HepG2 (cell line): Measurements from ENCODE around the gene CASKIN1. TPM values are rescaled to one million over a fixed set of nuclear protein-coding genes. Genes with fewer than 3 reads are reported as not detected.
A peak's percentile ranks its signal among the peaks of the same experiment; 100 is the strongest.

Source experiments
- FLYWCH1 ChIP-seq: sonication (generic); formaldehyde crosslinking; IDR thresholded peaks from 2 replicates; pipeline ENCODE4 v1.8.1; 2023; ENCODE audit warnings: mild to moderate bottlenecking, missing genetic modification reagents
- KDM1A ChIP-seq: IDR thresholded peaks from 2 replicates; pipeline ENCODE4 v1.6.1; 2016; ENCODE audit warnings: missing compliant biosample characterization
- MTA3 ChIP-seq: sonication (generic); formaldehyde crosslinking; IDR thresholded peaks from 2 replicates; pipeline ENCODE4 v1.4.0; 2020; ENCODE audit warnings: missing genetic modification reagents
- PREB ChIP-seq: sonication (generic); formaldehyde crosslinking; IDR thresholded peaks from 2 replicates; pipeline ENCODE4 v1.4.0; 2020; ENCODE audit warnings: missing genetic modification reagents
- SP4 ChIP-seq: sonication (generic); formaldehyde crosslinking; IDR thresholded peaks from 2 replicates; pipeline ENCODE4 v1.8.1; 2023; ENCODE audit warnings: mild to moderate bottlenecking, missing genetic modification reagents
- ZBTB40 ChIP-seq, 2 experiments: fragments of 450-650 bp in 1 of 2; sonication (generic) in 1 of 2; formaldehyde crosslinking in 1 of 2; IDR thresholded peaks; 2 replicates each; pipeline versions ENCODE4 v1.6.1 to v1.8.0; 2016 to 2022; ENCODE audit warnings: antibody characterized with exemption in 1 of 2, mild to moderate bottlenecking in 1 of 2, missing genetic modification reagents in 1 of 2
- ZNF326 ChIP-seq: sonication (generic); formaldehyde crosslinking; IDR thresholded peaks from 2 replicates; pipeline ENCODE4 v1.4.0; 2020; ENCODE audit warnings: missing genetic modification reagents, borderline replicate concordance
- ZNF350 ChIP-seq: sonication (generic); formaldehyde crosslinking; IDR thresholded peaks from 2 replicates; pipeline ENCODE4 v1.4.0; 2020; ENCODE audit warnings: mild to moderate bottlenecking, low read depth, missing genetic modification reagents, borderline replicate concordance
- ZNF562 ChIP-seq: sonication (generic); formaldehyde crosslinking; IDR thresholded peaks from 2 replicates; pipeline ENCODE4 v1.8.0; 2022; ENCODE audit warnings: missing genetic modification reagents, borderline replicate concordance
- ZNF839 ChIP-seq: sonication (generic); formaldehyde crosslinking; IDR thresholded peaks from 2 replicates; pipeline ENCODE4 v1.4.0; 2020; ENCODE audit warnings: missing genetic modification reagents, mild to moderate bottlenecking, borderline replicate concordance
- polyA plus RNA-seq, 8 experiments: library from polyadenylated mRNA; depleted of rRNA in 3 of 8; stranded (reverse) in 7 of 8; unstranded in 1 of 8; fragments of >200 nt; fragmentation: Illumina TruSeq in 4 of 8; extraction: Trizol in 4 of 8; gene quantifications; 2 replicates each; pipeline versions ENCODE4 v1.2.1 to v1.2.3, GENCODE V29; 2011 to 2016; ENCODE audit warnings: low read depth in 4 of 8, missing spikeins in 1 of 8, mixed read lengths in 1 of 8; ENCODE audit not compliant: insufficient read depth in 1 of 8
- total RNA-seq, 5 experiments: library from RNA; depleted of rRNA; stranded (reverse); fragments of >200 nt; fragmentation: Illumina TruSeq; extraction: Trizol; gene quantifications; 2 replicates each; pipeline ENCODE4 v1.2.3, GENCODE V29; 2016; ENCODE audit warnings: low read depth in 1 of 5
- TF ChIP-seq, protein P1 (sequence below): sonication (generic); formaldehyde crosslinking; IDR thresholded peaks from 2 replicates; pipeline ENCODE4 v1.4.0; 2020; ENCODE audit warnings: missing genetic modification reagents, borderline replicate concordance
- TF ChIP-seq, protein P2 (sequence below): sonication (generic); formaldehyde crosslinking; IDR thresholded peaks from 2 replicates; pipeline ENCODE4 v1.4.0; 2020; ENCODE audit warnings: low read depth, mild to moderate bottlenecking, missing genetic modification reagents

Gene CASKIN1
- total and polyA plus RNA-seq, 2 of the 13 experiments (the other 11 are each of a cell fraction or from before 2014, with no cell fraction given): 1.2 to 2.2 TPM

DNA sequence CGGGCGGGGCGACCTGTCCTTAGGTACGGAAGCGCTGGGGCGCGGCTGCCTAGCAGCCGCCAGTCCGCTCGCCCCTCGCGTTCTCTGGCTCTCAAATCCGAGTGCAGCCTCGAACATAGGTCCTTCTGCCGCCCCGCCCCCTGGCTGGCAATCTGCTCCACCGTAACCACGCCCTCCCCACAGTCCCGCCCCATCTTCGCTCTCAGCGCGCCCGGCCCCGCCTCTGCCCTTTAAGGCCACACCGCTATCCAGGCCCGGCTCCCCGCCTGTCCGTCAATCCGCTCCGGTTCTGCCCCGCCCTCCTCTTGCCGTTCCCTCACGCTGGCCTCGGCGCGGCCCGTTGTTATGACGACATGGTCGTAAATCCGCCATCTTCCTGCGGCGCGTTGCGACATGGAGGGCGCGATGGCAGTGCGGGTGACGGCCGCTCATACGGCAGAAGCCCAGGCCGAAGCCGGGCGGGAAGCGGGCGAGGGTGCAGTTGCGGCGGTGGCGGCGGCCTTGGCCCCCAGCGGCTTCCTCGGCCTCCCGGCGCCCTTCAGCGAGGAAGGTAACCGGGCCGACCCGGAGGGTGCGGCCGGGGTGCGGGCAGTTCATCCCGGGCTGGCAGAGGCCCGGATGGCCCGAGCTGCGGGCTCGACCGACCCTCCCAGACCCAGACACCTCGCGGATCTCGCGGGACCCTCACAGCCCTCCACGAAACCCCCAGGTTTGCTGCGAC lies 27.0 kb upstream of the CASKIN1 start, which contains the start of gene E4F1 (continued):
- TF ChIP-seq ZBTB40 (IDR thresholded peaks at IDR 0.05) (no peak), ZBTB40 (CRISPR knock-in tag; IDR thresholded peaks at IDR 0.05) (no peak), PREB (no peak), ZNF562 (CRISPR knock-in tag) (no peak), ZNF839 (CRISPR knock-in tag) (no peak), SP4 (peak; percentile 97), ZNF326 (CRISPR knock-in tag) (no peak), ZNF350 (CRISPR knock-in tag) (peak; percentile 51; the same call in 1 of the 2 replicates), KDM1A (CRISPR knock-in tag) (no peak), MTA3 (CRISPR knock-in tag) (no peak), FLYWCH1 (CRISPR knock-in tag) (no peak)
- TF ChIP-seq, protein P1, sequence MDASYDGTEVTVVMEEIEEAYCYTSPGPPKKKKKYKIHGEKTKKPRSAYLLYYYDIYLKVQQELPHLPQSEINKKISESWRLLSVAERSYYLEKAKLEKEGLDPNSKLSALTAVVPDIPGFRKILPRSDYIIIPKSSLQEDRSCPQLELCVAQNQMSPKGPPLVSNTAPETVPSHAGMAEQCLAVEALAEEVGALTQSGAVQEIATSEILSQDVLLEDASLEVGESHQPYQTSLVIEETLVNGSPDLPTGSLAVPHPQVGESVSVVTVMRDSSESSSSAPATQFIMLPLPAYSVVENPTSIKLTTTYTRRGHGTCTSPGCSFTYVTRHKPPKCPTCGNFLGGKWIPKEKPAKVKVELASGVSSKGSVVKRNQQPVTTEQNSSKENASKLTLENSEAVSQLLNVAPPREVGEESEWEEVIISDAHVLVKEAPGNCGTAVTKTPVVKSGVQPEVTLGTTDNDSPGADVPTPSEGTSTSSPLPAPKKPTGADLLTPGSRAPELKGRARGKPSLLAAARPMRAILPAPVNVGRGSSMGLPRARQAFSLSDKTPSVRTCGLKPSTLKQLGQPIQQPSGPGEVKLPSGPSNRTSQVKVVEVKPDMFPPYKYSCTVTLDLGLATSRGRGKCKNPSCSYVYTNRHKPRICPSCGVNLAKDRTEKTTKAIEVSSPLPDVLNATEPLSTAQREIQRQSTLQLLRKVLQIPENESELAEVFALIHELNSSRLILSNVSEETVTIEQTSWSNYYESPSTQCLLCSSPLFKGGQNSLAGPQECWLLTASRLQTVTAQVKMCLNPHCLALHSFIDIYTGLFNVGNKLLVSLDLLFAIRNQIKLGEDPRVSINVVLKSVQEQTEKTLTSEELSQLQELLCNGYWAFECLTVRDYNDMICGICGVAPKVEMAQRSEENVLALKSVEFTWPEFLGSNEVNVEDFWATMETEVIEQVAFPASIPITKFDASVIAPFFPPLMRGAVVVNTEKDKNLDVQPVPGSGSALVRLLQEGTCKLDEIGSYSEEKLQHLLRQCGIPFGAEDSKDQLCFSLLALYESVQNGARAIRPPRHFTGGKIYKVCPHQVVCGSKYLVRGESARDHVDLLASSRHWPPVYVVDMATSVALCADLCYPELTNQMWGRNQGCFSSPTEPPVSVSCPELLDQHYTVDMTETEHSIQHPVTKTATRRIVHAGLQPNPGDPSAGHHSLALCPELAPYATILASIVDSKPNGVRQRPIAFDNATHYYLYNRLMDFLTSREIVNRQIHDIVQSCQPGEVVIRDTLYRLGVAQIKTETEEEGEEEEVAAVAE (CRISPR knock-in tag): no peak; the same call in 1 of the 2 replicates
- TF ChIP-seq, protein P2, sequence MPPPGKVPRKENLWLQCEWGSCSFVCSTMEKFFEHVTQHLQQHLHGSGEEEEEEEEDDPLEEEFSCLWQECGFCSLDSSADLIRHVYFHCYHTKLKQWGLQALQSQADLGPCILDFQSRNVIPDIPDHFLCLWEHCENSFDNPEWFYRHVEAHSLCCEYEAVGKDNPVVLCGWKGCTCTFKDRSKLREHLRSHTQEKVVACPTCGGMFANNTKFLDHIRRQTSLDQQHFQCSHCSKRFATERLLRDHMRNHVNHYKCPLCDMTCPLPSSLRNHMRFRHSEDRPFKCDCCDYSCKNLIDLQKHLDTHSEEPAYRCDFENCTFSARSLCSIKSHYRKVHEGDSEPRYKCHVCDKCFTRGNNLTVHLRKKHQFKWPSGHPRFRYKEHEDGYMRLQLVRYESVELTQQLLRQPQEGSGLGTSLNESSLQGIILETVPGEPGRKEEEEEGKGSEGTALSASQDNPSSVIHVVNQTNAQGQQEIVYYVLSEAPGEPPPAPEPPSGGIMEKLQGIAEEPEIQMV: no peak
